Adipose tissue (tissue), 3 donors: ENCODE data around the gene CCDC195. TPM values are rescaled to one million over a fixed set of nuclear protein-coding genes. Genes with fewer than 3 reads are reported as not detected.

Source experiments
- H3K27ac ChIP-seq: one replicate; pipeline ENCODE4 v1.5.1; 2013; ENCODE audit warnings: low read depth, low read length
- WGBS, 3 donors: extraction: QIAGEN DNeasy Blood & Tissue Kit; methylation state at CpG; one replicate each; pipeline ENCODE4 v1.1.7; 2013; 5-methylcytosine and 5-hydroxymethylcytosine counted together
- polyA plus RNA-seq, 3 donors: library from polyadenylated mRNA; stranded (reverse); fragments of 200-250 nt; gene quantifications; one replicate each; pipeline ENCODE4 v1.2.3, GENCODE V29; 2013
- donor health status: healthy with polysubstance abuse.
- donor health status: Bipolar disorder and iron deficiency.
- donor health status: healthy.

CCDC195 gene
- polyA plus RNA-seq, 3 donors: not detected

DNA sequence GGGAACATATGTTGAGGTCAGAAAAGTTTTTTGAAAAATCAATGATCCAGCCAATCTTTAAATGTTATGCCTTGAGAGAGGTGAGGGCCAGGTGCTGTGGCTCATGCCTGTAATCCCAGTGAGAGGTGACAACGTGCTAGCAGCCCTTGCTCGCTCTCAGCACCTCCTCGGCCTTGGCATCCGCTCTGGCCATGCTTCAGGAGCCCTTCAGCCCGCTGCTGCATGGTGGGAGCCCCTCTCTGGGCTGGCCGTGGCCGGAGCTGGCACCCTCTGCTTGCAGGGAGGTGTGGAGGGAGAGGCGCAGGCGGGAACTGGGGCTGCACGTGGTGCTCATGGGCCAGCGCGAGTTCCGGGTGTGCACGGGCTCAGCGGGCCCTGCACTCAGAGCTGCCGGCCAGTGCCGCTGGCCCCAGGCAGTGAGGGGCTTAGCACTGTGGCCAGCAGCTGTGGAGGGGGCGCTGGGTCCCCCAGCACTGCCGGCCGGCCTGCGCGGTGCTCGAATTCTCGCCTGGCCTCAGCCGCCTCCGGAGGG lies 61.1 kb downstream of the CCDC195 start:
- H3K27ac ChIP-seq: no peak overlapping the region
- WGBS, 3 donors: 94 to 96% (median 95%) methylated on average over 23 to 26 of the region's 26 CpGs

Other genes with a start within 250 kb of the CCDC195 start
- gene CUL3, start 131.0 kb downstream of the CCDC195 start, polyA plus RNA-seq: 10 to 100 TPM; 27.2 to 62.5 (median 40.2) TPM